Stimulated activated CD8-positive, alpha-beta memory T cell treated with anti-CD3 and anti-CD28 coated beads, Interleukin-12 subunit alpha, Interleukin-12 subunit beta, amount 100 ng/mL, for 1 hour (primary cell): Measurements from ENCODE around the gene MESP2.
"Not testable (repeated sequence)": the region's sequence is repeated elsewhere in the genome, so short reads cannot be mapped to it uniquely, and the experiment has no call there.

Source experiments
- DNase-seq: peaks from one replicate; pipeline ENCODE4 v3.0.0-alpha.2; 2020; ENCODE audit warnings: low read depth

Gene MESP2

DNA sequence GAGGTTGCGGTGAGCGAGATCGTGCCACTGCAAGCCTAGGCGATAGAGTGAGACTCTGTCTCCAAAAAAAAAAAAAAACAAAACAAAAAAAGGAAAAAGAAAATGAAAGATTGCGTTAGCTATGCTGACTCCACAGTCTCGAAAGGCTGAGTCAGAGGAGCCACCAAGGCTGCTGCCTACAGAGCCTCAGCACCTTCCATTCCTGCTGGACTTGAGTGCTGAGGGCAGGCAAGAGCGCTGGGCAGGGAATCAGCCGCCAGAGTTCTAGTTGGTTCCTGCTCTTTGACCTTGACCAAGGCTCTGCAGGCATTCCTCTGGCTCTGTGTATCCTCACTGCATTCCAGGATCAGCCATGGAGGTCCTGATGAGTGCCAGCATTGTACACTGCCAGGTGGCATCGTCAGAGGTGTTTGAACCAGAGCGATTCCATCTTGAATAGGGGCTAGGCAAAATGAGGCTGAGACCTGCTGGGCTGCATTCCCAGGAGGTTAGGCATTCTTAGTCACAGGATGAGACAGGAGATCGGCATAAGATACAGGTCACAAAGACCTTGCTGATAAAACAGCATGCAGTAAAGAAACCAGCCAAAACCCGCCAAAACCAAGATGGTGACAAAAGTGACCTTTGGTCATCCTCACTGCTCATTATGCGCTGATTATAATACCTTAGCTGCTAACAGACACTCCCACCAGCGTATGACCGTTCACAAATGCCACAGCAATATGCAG, 5.9 kb downstream of the MESP2 start:
- DNase-seq = no peak

DNA sequence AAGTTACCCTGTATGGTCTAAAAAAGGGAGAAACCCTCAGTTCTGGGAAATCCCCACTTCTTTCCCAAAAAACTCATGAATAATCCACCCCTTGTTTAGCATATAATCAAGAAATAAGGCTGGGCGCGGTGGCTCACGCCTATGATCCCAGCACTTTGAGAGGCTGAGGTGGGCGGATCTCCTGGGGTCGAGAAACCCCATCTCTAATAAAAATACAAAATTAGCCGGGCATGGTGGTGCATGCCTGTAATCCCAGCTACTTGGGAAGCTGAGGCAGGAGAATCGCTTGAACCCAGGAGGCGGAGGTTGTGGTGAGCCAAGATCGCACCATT, 6.5 kb downstream of the MESP2 start:
- DNase-seq = not testable (repeated sequence)

DNA sequence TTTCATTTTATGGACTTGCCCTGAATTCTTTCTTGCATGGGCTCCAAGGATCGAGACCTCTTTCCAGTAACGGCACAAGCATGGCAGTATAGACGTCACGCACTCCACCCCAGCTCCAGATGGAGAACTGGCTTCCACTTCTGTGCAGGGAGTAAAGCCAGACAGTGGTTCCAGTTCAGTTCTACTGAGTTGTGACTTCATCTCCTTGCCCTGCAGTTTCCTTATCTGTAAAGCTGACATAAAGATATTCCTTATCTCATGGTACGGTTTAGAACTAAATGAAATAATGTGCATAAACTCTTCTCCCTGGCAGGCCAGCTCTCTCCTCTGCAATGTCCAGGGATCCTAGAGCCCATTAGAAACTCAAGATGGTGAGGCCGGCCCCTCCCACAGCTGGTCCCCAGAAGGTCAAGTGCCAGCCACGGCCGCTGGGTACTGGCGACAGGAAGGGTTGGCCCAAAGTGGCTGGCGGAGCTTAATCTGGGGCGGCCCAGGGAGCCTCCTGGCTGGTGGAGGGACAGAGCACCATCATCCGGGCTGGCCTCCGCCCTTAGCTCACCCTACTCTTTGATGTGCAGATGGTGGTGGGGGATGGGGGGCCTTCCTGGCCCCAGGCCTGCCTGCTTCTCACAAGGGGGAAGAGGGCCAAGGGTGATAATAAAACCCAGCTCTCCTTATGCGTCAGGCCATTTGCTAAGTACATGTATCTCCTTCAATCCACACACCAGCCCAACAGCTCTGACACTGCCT, 7.2 kb downstream of the MESP2 start:
- no peak for DNase-seq

DNA sequence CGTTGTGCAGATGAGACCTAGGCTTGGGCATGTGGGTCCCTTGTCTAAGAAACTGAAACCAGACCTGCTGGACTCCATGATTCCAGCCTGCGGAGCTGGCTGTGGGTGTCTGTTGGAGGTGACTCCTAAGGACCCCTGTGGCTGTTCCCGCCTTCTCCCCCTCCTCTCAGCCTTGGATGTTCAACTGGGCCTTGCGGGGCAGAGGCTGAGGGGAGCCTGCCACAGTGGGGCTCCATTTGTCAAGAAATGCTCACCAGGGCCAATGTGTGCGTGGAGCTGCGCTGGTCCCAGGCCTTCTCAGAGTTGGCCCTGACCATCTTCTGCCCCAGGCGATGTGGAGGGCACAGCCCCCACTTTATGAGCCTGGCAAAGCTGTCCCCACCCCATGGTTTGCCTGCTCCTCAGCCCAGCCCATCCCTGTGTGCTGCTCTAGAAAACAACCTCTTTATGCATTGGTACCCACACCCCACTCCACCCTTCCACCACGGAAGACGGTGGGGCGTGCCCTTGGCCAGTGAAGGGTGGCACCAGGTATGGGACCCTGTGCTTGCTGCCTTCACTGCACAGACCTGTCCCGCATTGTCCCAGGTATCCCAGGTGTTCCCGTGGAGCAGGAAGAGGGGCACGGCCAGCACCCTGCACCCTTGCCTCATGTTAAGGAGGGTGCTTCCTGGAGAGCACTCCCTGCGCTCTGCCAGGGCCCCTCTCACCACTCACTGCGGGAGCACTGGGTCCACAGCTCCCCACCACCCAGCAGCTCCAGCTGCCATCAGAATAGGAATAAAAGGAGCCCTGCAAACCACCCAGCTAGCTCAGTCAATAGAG, 7.9 kb downstream of the MESP2 start:
- no peak for DNase-seq

DNA sequence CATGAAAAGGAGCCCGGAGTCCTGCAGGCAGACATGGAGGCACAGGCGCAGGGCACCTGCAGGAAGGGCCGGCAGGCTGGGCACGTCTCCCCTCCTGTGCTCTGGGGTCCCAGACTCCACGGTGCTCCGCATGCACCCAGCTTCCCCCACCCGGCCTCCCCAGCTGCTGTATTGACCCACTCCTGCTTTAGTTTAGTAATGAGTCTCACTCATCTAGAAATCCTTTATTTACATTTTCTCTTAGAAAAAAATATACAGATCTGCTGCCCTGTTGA, 8.5 kb downstream of the MESP2 start:
- DNase-seq = no peak

DNA sequence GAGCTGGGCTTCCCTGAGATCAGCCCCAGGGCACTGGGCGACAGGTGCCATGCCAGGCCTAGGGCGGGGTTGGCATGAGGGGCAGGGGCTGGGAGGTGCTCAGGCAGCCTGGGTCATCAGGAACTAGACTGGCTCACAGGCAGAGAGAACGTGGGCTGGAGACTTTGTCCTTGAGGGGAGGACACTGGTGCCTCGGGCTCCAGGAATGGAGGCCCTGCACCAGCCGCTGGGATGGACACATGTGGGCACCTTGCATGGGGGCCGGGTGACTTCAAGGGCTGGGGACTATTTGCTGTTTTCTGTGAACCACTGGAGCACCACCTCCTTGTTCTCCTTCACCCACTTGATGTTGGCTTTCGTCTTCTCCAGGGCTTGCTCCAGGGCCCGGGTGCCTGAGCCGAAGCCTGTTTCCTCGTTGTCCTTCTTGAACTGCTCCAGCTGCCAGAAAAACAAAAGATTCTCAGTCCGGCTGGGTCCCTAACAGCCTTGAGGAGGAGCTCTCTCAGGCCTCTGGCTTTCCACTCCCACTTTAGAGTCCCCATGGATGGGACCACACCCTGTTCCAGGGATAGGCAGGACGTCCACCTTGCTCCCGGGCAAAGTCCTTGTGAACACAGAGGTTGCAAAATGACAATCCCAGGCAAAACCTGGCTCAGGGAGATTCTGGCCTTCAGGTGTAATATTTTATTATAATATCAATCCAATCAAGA, 9.1 kb downstream of the MESP2 start:
- DNase-seq = no peak

DNA sequence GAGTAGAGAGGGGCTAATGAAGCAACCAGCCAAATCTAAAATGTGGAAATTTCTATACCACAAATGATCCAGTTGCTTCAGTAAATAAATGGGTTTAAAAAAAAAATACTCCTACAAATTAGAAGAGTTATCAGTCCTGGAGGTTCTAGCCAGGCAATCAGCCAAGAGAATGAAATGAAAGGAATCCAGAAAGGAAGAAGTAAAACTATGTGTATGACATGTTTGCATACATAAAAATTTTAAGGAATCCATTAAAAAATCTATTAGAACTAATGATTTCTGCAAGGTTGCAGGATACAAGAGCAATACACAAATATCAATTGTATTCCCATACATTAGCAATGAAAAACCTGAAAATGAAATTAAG, 9.6 kb downstream of the MESP2 start:
- no peak for DNase-seq

DNA sequence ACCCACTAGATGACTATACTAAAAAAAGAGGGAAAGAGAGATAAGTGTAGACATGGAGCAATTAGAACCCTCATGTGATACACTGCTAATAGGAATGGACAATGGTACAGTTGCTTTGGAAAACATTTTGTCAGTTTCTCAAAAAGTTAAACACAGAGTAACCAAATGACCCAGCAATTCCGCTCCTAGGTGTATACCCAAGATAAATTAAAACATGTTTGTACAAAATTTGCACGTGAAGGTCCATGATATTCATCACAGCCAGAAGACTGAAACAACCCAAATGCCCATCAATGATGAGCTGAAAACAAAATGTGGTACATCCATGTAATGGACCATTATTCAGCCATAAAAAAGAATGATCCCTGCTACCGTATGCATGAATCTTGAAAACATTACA, 11.8 kb downstream of the MESP2 start:
- DNase-seq = no peak

DNA sequence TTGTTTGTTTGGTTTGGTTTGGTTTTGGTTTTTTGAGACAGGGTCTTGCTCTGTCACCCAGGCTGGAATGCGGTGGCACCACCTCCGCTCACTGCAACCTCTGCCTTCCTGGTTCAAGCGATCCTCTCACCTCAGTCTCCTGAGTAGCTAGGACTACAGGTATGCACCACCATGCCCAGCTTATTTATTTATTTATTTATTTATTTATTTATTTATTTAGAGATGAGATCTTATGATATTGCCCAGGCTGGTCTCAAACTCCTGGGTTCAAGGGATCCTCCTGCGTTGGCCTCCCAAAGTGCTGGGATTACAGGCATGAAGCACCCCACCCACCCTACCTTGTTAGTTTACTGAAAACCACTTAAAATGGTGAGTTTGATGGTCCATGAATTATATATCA, 12.5 kb downstream of the MESP2 start:
- not testable (repeated sequence) for DNase-seq

DNA sequence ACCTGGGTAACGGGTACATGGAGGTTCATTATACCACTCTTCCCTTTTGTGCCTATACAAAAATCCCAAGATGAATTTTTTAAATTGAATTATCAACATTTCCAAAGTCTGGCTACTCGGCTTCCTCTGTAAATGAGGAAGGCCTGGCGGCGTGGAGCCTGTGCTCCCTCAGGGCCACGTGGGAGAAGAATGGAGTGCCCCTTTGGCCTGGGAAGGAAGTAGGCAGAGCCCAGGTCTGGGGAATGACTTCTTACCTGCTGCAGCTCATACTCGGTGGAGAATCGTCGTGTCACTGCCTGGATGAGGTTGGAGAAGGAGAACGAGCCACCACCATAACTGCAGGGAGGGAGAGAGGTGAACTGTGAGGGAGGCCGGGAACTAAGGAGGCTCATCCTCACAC, 14.1 kb downstream of the MESP2 start:
- DNase-seq = no peak

DNA sequence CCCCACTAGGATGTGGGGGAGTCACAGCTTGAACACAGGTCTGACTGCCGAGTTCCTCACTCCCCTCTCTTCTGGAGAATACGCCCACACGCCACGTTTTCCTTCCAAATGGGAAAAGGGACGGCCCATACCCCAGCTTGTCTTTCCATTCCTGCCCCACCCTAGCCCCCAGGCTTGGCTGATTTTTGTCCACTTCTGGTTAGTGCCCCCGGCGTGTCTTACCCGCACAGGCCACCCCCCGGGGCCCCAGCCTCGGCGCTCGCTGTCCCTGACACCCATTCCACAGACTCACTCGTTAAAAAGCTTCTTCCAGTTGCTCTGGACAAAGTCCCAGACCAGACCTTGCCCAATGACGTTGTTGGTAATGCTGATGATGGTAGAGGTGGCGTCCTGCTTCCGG, 14.5 kb downstream of the MESP2 start:
- DNase-seq = no peak

DNA sequence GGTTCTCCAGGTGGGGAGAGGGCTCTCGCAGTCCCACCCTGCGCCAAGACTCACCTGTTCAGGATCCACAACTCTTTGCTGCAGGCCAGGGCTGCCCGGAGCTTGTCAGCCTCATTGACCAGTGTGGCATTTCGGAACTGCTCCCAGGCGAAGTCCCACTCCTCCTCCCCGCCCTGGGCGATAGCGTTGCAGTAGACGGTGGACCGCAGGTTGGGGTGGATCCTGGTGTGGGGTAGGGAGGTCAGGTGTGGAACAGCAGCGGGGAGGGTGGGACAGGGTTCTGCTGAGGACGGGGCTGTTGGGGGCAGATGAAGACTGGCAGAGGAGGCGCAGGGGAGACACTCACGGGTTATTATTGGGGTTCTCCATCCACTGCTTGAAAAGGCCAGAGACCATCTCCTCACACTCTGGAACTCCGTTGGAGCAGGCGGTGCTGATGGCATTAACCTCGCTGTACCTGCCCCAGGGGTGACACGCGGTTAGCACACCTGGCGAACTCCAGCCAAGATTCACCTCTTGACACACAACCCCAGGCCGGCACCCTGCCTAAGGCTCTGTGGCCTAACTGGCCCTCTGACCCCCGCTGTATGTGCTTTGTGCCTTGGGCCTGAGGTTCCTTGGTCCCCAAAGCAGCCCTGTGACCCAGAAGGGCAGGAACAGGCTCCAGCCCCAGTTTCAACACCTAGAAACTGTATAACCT, 16.1 kb downstream of the MESP2 start:
- no peak for DNase-seq

DNA sequence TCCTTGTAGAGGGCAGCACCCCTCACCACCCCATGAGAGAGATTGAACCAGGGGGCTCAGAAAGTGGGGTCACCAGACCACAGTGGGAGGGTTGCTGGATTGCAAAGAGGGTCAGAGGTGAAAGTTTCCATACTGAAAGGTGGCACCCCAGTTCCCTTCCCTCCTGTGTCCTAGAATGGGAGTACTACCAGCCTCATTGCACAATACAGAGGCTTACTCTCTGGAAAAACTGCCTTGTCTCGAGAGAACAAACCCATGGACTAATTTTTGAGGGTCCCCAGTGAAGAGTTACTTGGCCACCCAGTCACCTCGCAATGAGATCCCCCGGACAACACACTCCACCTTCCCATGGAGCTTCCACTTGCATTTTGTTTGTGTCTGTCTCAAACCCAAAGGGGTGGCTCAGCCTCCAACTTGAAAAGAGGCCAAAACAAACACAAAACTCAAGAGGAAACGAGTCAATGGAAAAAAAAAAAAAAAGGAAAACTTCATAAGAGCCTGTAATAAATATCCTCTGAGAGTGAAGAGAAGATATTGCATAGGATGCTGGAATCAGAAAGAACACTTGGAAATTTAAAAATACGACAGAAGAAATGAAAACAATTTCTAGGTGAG, 18.6 kb downstream of the MESP2 start:
- DNase-seq = no peak

DNA sequence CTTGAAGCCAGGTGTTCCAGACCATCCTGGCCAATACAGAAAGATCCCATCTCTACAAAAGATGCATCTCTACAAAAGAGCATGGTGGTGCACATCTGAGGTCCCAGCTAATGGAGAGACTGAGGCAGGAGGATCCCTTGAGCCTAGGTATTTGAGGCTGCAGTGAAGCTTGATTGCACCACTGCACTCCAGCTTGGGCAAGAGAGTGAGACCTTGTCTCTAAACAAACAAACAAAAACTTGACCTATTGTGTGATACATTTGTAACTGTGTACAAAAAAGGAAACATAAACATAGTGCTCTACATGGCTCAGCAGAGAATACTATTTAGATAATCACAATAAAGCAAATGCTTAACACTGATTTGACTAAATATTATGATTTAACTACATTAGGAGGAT, 19.9 kb downstream of the MESP2 start:
- DNase-seq = no peak

DNA sequence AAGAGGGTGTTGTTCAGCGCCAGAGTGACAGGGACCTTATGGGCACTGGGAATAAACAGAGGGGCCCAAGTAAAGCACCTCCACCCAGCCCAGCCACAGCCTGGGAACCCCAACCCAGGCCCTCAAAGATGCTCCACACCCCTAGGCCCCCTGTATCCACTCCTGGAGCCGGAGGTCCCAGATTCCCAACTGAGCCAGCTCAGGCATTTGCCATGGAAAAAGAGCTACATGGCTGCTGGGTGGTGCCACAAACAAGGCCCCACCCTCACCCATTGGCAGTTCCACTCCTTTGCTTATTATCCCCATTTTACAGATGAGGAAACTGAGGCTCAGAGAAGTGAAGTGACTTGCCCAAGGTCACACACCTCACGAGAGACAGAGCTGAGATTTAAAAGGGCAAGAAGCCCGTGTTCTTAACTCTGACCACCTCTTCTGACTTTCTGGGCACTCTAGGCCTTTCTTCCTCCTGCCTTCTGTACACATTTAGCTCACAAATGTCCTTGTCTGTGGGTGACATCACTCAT, 21.6 kb downstream of the MESP2 start:
- no peak for DNase-seq

DNA sequence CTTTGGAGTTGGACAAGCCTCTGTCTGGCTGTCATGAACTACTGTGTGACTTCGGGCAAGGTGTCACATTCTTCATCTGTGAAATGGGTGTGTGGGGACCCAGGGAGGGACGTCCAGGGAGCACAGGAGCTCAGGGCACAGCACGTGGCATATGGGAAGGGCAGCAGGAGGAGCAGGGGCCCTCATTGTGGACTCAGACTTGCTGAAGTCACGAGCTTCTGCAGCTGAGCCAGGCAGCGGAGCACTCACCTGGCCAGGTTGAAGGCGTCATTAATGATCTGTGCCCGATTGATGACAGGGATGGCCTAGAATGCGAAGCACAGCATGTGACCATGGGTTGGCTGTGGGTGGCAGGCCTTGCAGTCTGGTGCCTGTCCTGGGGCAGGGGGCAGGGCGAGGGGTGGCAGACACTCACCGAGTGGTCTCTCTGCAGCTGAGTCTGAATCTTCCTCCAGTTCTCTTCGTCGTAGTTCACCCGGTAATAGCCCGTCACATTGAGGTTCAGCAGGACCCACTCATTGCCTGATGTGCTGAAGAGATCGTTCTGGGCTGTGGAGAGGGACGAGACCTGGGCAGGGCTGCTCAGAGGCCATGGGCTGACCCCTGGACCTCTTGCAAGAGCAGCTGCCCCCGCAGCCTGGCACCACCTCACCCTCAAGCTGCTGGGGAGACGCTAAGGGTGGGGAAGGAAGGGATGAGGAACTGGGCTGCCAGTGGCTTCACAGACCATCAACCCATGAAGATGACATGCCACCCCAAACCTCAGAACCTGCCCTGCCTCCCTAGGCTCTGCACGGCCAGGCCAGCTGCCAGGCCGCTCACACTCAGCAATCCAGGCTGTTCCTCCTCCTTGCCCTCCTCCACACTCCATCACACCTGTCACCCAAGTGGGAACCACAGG, 23.1 kb downstream of the MESP2 start:
- no peak for DNase-seq

DNA sequence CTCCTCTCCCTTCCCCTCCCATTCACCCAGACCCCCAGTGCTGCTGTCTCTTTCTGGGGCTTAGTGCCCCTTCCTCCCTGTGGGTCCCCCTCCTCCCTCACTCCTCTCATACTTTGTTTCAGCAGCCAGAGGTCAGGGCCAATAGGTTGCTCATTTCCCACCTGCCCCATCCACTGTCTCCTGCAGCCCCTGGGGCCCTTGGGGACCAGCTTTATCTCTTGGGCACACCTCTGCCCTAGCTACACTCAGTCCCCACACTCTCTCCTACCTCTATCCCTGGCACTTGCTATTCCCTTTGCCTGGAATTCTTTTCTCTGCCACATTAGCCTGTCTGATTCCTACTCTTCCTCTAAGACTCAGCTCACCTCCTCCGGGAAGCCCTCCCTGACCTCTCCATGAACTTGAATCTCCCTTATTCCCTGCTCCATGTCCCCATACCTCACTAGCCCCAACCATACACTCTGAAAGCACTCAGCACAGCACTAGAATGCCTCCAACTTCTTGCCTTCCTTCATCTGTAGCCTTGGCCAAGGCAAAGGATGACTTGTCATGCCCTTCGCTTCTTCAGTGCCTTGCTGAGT, 23.9 kb downstream of the MESP2 start:
- DNase-seq = no peak

DNA sequence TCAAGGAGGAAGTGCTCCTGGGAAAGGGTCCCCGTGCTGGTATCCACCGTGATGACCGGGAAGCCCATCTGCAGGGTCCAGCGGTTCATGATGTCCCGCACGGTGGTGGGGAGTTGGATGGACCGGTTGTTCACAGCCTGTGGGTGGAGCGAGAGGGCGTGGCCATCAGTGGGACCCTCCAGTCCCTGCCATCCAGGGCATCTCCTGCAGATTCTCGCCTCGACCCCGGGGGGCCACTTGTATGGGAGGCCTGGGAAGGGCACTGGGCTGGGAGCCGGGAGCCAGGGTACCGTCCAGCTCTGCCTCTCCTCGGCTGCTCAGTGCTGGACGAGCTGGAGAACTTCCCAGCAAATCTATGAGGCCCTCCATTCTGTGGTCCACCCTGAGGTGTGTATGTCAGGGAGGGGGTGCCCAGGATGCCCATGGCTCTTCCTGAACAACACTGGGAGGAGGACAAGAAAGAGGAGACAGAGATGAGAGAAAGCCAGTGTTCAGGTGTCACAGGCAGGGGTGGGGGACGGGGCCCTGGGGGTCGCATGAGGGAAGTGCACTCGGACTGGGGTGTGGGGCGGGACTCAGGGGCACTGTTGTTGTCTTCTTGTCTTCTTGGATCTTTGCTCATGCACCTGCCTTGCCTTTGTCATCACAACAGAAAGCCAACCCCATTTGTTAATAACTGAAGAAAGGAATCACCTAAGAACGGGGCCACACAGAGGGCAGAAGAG, 25.5 kb downstream of the MESP2 start:
- no peak for DNase-seq

DNA sequence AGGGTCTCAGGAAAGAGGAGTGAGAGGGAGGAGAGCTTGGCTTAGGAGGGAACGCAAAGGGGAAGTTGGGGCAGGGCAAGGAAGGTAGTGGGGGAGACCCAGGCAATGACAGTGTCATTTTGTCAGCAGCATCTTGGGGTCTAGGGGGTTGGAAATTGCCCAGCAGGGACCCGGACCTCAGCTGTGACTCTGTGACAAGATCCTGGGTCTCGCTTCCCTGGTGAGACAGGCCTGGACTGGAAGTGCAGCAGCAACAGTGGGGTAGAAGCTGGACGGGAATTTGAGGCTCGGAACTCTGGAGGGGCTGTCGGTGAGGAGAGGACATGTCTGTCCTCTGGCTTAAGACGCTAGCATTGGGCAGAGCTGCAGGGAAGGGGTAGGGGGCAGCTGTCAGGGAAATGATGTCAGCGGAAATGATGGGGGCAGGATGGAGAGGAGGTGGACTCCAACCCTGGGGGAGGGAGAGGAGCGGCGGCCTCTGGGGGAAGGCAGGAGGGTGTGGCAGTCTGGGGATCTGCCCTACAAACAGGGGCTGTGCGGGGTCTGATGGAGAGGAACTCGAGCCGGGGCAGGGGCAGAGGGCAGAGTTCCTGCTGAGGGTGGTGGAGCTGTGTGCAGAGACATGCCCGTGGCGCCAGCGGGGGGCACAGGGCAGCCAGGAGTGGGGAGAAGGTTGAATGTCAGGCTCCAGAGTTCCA, 26.2 kb downstream of the MESP2 start:
- no peak for DNase-seq
